Smooth muscle cell (in vitro differentiated cells): ENCODE measurements around the gene SLC4A1. TPM values are rescaled to one million over a fixed set of nuclear protein-coding genes. Genes with fewer than 3 reads are reported as not detected.

Experiments
- DNase-seq: peaks from one replicate; lab custom pipeline; 2025; ENCODE audit not compliant: unreplicated experiment; lab: John Stamatoyannopoulos, UW
- H2AFZ ChIP-seq: fragments of 200-600 bp; sonication (generic); 2 replicates; pipeline ENCODE4 v1.6.0; 2016; ENCODE audit warnings: antibody characterized with exemption, low read depth, mild to moderate bottlenecking
- H3F3A ChIP-seq: fragments of 200-600 bp; sonication (generic); 2 replicates; pipeline ENCODE4 v1.6.0; 2017; ENCODE audit warnings: antibody characterized with exemption, low read depth
- H3K27ac ChIP-seq: fragments of 200-600 bp; sonication (generic); 2 replicates; pipeline ENCODE4 v1.5.1; 2016; ENCODE audit warnings: low read depth, mild to moderate bottlenecking
- H3K27me3 ChIP-seq: fragments of 200-600 bp; sonication (generic); 2 replicates; pipeline ENCODE4 v1.6.1; 2016; ENCODE audit warnings: low read depth, mild to moderate bottlenecking
- H3K36me3 ChIP-seq: fragments of 200-600 bp; sonication (generic); 2 replicates; pipeline ENCODE4 v1.5.1; 2016; ENCODE audit warnings: low read depth
- H3K4me1 ChIP-seq: fragments of 200-600 bp; sonication (generic); 2 replicates; pipeline ENCODE4 v1.5.1; 2016; ENCODE audit warnings: low read depth
- H3K4me2 ChIP-seq: fragments of 200-600 bp; sonication (generic); 2 replicates; pipeline ENCODE4 v1.6.0; 2016; ENCODE audit warnings: mild to moderate bottlenecking
- H3K4me3 ChIP-seq: fragments of 200-600 bp; sonication (generic); 2 replicates; pipeline ENCODE4 v1.5.1; 2016; ENCODE audit warnings: mild to moderate bottlenecking
- H3K79me2 ChIP-seq: fragments of 200-600 bp; sonication (generic); 2 replicates; pipeline ENCODE4 v1.6.0; 2016; ENCODE audit warnings: low read depth, mild to moderate bottlenecking
- H3K9ac ChIP-seq: fragments of 200-600 bp; sonication (generic); 2 replicates; pipeline ENCODE4 v1.6.0; 2016; ENCODE audit warnings: low read depth
- H3K9me3 ChIP-seq: fragments of 200-600 bp; sonication (generic); replicated peaks from 2 replicates; pipeline ENCODE4 v1.5.1; 2016; ENCODE audit warnings: low read depth
- H4K20me1 ChIP-seq: fragments of 200-600 bp; sonication (generic); 2 replicates; pipeline ENCODE4 v1.6.0; 2016; ENCODE audit warnings: low read depth
- WGBS: methylation state at CpG from one replicate; pipeline ENCODE4 v1.1.7; 2016; ENCODE audit warnings: low lambda C conversion rate; 5-methylcytosine and 5-hydroxymethylcytosine counted together
- polyA plus RNA-seq: library from polyadenylated mRNA; unstranded; fragments of >200 nt; fragmentation: Nextera tagmentation; extraction: Ambion mirVana; gene quantifications from 2 replicates; pipeline ENCODE4 v1.2.1, GENCODE V29; 2016
- total RNA-seq: library from RNA; depleted of rRNA; stranded (reverse); fragments of >200 nt; gene quantifications from 2 replicates; pipeline ENCODE4 v1.2.3, GENCODE V29; 2014
- TF ChIP-seq, protein P1 (sequence below): fragments of 200-600 bp; sonication (generic); IDR thresholded peaks from 2 replicates; pipeline ENCODE4 v1.5.1; 2017; ENCODE audit warnings: borderline replicate concordance, mild to moderate bottlenecking, antibody characterized with exemption; ENCODE audit not compliant: insufficient read depth, poor library complexity, severe bottlenecking

The SLC4A1 gene
- total and polyA plus RNA-seq, 2 experiments from 2014 or later: not detected

DNA sequence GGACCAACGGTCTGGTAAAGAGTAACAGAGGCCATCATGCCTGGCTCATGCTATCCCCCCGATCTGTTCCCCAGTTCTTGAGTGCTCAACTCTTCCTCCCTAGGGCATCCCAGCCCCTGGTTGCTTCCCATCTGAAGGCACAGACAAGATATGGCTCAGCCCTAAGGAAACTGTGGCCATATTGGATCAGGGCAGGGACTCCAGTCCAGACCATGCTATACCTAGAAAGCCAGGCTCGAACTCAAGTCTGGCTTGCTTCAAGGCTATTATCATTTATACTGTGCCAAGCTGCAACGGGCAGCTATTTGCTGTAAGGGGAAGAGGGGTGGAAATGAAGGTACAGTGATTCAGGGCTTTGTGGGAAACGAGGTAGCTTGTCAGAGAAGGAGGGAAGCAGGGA is 51.2 kb downstream of the SLC4A1 start:
- H3K36me3 ChIP-seq: no peaks in the 10 kb centered on the region
- peaks cover 2% of the 10 kb centered on the region for H3F3A ChIP-seq
- H3K4me3 ChIP-seq: no peak overlapping the region
- peaks cover 30% of the 10 kb centered on the region for H4K20me1 ChIP-seq
- no peaks in the 10 kb centered on the region for H3K4me1 ChIP-seq
- DNase-seq: no peak
- no peak overlapping the region for H3K4me2 ChIP-seq
- no peaks in the 10 kb centered on the region for H3K9me3 ChIP-seq
- 97% methylated on average over 5 of the region's 5 CpGs for WGBS
- TF ChIP-seq, protein P1, sequence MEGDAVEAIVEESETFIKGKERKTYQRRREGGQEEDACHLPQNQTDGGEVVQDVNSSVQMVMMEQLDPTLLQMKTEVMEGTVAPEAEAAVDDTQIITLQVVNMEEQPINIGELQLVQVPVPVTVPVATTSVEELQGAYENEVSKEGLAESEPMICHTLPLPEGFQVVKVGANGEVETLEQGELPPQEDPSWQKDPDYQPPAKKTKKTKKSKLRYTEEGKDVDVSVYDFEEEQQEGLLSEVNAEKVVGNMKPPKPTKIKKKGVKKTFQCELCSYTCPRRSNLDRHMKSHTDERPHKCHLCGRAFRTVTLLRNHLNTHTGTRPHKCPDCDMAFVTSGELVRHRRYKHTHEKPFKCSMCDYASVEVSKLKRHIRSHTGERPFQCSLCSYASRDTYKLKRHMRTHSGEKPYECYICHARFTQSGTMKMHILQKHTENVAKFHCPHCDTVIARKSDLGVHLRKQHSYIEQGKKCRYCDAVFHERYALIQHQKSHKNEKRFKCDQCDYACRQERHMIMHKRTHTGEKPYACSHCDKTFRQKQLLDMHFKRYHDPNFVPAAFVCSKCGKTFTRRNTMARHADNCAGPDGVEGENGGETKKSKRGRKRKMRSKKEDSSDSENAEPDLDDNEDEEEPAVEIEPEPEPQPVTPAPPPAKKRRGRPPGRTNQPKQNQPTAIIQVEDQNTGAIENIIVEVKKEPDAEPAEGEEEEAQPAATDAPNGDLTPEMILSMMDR: no peak
- H3K79me2 ChIP-seq: peaks cover 27% of the 10 kb centered on the region
- no peaks in the 10 kb centered on the region for H3K27me3 ChIP-seq
- H2AFZ ChIP-seq: no peak overlapping the region
- H3K9ac ChIP-seq: no peak overlapping the region
- no peak overlapping the region for H3K27ac ChIP-seq

DNA sequence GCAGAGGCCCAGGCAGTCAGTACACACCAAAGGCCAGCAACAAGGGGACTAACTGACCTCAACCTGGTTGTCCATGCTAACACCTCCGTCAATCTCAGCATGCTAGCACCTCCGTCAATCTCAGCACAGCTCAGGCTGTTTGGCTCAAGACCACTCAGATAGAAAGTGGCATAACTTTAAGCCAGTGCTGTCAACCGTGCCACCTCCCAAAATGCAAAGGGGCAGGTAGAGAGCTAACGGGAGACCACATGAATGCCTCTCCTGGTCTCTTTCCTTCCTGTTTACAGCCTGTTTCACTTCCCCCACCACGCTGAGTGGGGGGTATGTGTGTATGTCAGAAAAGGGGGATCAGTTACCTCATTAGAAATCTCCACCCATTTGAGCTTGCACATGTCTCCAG is 51.8 kb downstream of the SLC4A1 start:
- TF ChIP-seq, protein P1: no peak
- Histone ChIP-seq H4K20me1 (peaks cover 30% of the 10 kb centered on the region), H3K27ac (no peak overlapping the region), H3K36me3 (no peaks in the 10 kb centered on the region), H3K4me2 (no peak overlapping the region), H3K9me3 (no peaks in the 10 kb centered on the region), H3K79me2 (peaks cover 27% of the 10 kb centered on the region), H3K4me1 (no peaks in the 10 kb centered on the region), H3K4me3 (no peak overlapping the region), H3K9ac (no peak overlapping the region), H3F3A (no peaks in the 10 kb centered on the region), H3K27me3 (no peaks in the 10 kb centered on the region), H2AFZ (no peak overlapping the region)
- WGBS: 97% methylated on average over 5 of the region's 5 CpGs
- no peak for DNase-seq

DNA sequence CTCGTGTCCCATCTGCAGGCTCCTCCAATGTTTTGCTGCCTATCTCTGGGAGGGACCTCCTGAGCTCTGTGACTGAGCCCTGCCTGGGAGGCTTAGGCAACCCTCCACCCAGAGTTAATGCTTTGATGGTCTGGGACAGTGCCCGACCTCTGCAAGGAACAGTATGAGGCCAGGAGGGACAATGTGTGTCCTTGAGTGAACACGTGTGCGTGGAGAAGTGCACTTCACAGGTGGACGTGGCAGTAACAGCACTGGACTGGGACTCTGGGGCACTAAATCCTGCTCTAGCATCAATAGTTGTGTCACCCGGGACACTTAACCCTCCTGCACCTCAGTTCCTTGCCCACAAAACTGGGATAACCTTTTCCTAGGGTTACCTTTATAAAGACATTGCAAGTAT is 53.0 kb downstream of the SLC4A1 start:
- Histone ChIP-seq H3F3A (no peaks in the 10 kb centered on the region), H3K27ac (no peak overlapping the region), H3K9me3 (no peaks in the 10 kb centered on the region), H3K4me1 (peaks cover 4% of the 10 kb centered on the region), H3K27me3 (no peaks in the 10 kb centered on the region), H3K79me2 (peaks cover 22% of the 10 kb centered on the region), H4K20me1 (peaks cover 33% of the 10 kb centered on the region), H3K4me3 (no peak overlapping the region), H2AFZ (no peak overlapping the region), H3K36me3 (no peaks in the 10 kb centered on the region), H3K4me2 (no peak overlapping the region), H3K9ac (no peak overlapping the region)
- no peak for DNase-seq
- over 99% methylated on average over 6 of the region's 6 CpGs for WGBS
- TF ChIP-seq, protein P1: no peak

DNA sequence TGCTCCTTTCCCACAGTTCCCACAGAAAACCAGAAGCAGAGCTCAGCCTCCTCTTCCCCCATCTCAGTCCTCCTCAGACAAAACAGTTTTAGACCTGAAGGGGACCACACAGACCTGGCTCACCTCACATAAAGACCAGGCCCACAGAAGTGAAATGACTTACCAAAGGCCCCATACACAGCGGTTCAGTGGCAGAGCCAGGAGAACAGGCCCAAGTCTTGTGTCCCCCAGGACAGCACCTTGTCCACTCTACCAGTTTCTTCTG is 53.8 kb downstream of the SLC4A1 start:
- Histone ChIP-seq H3K9ac (no peak overlapping the region), H3K9me3 (no peaks in the 10 kb centered on the region), H3K4me2 (no peak overlapping the region), H3K4me1 (peaks cover 4% of the 10 kb centered on the region), H2AFZ (no peak overlapping the region), H3K27me3 (no peaks in the 10 kb centered on the region), H3K27ac (no peak overlapping the region), H3K79me2 (peaks cover 21% of the 10 kb centered on the region), H4K20me1 (peaks cover 38% of the 10 kb centered on the region), H3F3A (no peaks in the 10 kb centered on the region), H3K4me3 (no peak overlapping the region), H3K36me3 (no peaks in the 10 kb centered on the region)
- 95% methylated on average over 1 of the region's 1 CpG for WGBS
- TF ChIP-seq, protein P1: no peak
- DNase-seq: no peak
